ENCODE results near the gene MED27.

MED27 gene

DNA sequence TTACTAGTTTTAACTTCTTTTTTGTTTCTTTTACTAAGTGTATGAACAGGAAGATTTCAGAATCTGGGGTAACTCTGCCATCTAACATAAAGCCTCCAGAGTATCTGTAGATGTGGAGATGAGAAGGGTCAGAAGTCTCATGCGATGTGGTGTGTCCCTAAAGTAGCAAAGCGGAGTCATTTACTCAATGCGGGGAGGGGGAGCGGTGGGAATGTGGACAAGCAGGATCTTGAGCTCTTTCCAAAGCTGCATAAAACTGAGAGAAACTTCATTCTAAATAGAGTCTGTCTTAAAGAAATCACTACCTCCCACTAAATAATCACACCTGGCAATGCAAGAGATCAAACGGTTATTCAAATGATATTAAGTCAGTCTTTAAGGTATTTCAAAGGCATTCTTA is 92.4 kb downstream of the MED27 start:
- no peak overlapping the region for H3K4me3 ChIP-seq (ENCODE audit: low read depth in 1 of 2, low read length in 2 of 2)
- H4K20me1 ChIP-seq (ENCODE audit: insufficient read depth, low read length), result peaks cover 17% of the 10 kb centered on the region; the same call in 1 of the 2 replicates
- no peaks in the 10 kb centered on the region for H3K4me1 ChIP-seq (ENCODE audit: insufficient read depth, low read length)
- H3K27ac ChIP-seq (ENCODE audit: low read length), result no peak overlapping the region
- no peaks in the 10 kb centered on the region for H3K27me3 ChIP-seq (ENCODE audit: insufficient read depth, low read length, poor library complexity)
- no peak for TF ChIP-seq EZH2 (IDR thresholded peaks at IDR 0.05; ENCODE audit: borderline replicate concordance, low read depth, low read length, severe bottlenecking)
- TF ChIP-seq, protein P1, sequence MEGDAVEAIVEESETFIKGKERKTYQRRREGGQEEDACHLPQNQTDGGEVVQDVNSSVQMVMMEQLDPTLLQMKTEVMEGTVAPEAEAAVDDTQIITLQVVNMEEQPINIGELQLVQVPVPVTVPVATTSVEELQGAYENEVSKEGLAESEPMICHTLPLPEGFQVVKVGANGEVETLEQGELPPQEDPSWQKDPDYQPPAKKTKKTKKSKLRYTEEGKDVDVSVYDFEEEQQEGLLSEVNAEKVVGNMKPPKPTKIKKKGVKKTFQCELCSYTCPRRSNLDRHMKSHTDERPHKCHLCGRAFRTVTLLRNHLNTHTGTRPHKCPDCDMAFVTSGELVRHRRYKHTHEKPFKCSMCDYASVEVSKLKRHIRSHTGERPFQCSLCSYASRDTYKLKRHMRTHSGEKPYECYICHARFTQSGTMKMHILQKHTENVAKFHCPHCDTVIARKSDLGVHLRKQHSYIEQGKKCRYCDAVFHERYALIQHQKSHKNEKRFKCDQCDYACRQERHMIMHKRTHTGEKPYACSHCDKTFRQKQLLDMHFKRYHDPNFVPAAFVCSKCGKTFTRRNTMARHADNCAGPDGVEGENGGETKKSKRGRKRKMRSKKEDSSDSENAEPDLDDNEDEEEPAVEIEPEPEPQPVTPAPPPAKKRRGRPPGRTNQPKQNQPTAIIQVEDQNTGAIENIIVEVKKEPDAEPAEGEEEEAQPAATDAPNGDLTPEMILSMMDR (IDR thresholded peaks at IDR 0.05; ENCODE audit: borderline replicate concordance, extremely low read depth, low read length, poor library complexity, severe bottlenecking), result no peak
- H3K9ac ChIP-seq (ENCODE audit: low read depth, low read length), result no peak overlapping the region
- H3K4me2 ChIP-seq (ENCODE audit: insufficient read depth, low read length), result no peak overlapping the region
- H3K79me2 ChIP-seq (ENCODE audit: insufficient read depth, low read length), result no peaks in the 10 kb centered on the region; the same call in 1 of the 2 replicates
- no peak overlapping the region for H2AFZ ChIP-seq (ENCODE audit: low read depth, low read length)
- DNase-seq (no peak), ATAC-seq (ENCODE audit: insufficient read depth, low read depth) (no peak)
- no peaks in the 10 kb centered on the region for H3K36me3 ChIP-seq (ENCODE audit: insufficient read depth, low read length)
- no peaks in the 10 kb centered on the region for H3K9me3 ChIP-seq (ENCODE audit: insufficient read depth, low read length, severe bottlenecking)

DNA sequence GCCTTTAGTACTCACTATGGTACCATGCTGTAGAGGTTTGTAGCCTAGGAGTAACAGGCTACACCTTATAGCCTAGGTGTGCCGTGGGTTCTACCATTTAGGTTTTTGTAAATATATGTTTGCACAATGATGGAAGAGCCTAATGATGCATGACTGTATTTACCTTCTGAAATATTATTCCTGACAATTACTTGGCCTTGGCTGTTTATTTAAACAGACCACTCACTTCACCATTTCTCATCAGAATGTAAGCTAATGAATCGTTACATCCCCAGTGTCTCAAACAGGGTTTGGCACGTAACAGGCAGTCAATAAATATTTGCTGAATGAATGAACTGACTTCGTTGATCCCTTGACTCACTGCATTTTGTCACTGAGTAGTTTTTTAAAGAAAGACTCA is 93.1 kb downstream of the MED27 start:
- TF ChIP-seq, protein P1 (IDR thresholded peaks at IDR 0.05; ENCODE audit: borderline replicate concordance, extremely low read depth, low read length, poor library complexity, severe bottlenecking), result no peak
- no peak for TF ChIP-seq EZH2 (IDR thresholded peaks at IDR 0.05; ENCODE audit: borderline replicate concordance, low read depth, low read length, severe bottlenecking)
- Histone ChIP-seq H4K20me1 (ENCODE audit: insufficient read depth, low read length) (peaks cover 17% of the 10 kb centered on the region; the same call in 1 of the 2 replicates), H3K79me2 (ENCODE audit: insufficient read depth, low read length) (no peaks in the 10 kb centered on the region; the same call in 1 of the 2 replicates), H3K9ac (ENCODE audit: low read depth, low read length) (no peak overlapping the region), H3K4me1 (ENCODE audit: insufficient read depth, low read length) (no peaks in the 10 kb centered on the region), H3K27ac (ENCODE audit: low read length) (no peak overlapping the region), H3K4me2 (ENCODE audit: insufficient read depth, low read length) (no peak overlapping the region), H3K27me3 (ENCODE audit: insufficient read depth, low read length, poor library complexity) (no peaks in the 10 kb centered on the region), H2AFZ (ENCODE audit: low read depth, low read length) (no peak overlapping the region), H3K4me3 (ENCODE audit: low read depth in 1 of 2, low read length in 2 of 2) (no peak overlapping the region), H3K36me3 (ENCODE audit: insufficient read depth, low read length) (no peaks in the 10 kb centered on the region), H3K9me3 (ENCODE audit: insufficient read depth, low read length, severe bottlenecking) (no peaks in the 10 kb centered on the region)
- no peak for DNase-seq
- ATAC-seq (ENCODE audit: insufficient read depth, low read depth), result no peak

DNA sequence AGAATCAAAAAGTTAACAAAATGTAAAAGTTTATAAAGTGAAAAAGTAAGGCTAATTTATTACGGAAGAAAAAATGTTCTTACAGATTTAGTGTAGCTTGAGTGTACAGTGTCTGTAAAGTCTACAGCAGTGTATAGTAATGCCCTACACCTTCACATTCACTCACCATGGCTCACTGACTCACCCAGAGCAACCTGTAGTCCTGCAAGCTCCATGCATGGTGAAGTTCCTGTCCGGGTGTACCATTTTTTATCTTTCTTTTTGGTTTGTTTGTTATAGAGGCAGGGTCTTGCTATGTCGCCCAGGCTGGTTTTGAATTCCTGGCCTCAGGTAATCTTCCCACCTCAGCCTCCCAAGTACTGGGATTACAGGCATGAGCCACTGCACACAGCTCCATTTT is 93.6 kb downstream of the MED27 start:
- no peaks in the 10 kb centered on the region for H3K4me1 ChIP-seq (ENCODE audit: insufficient read depth, low read length)
- H3K79me2 ChIP-seq (ENCODE audit: insufficient read depth, low read length), result no peaks in the 10 kb centered on the region; the same call in 1 of the 2 replicates
- no peaks in the 10 kb centered on the region for H3K9me3 ChIP-seq (ENCODE audit: insufficient read depth, low read length, severe bottlenecking)
- ATAC-seq (ENCODE audit: insufficient read depth, low read depth) (no peak), DNase-seq (no peak)
- no peaks in the 10 kb centered on the region for H3K36me3 ChIP-seq (ENCODE audit: insufficient read depth, low read length)
- no peak overlapping the region for H3K4me3 ChIP-seq (ENCODE audit: low read depth in 1 of 2, low read length in 2 of 2)
- H3K27ac ChIP-seq (ENCODE audit: low read length), result no peak overlapping the region
- H3K4me2 ChIP-seq (ENCODE audit: insufficient read depth, low read length), result no peak overlapping the region
- peaks cover 17% of the 10 kb centered on the region; the same call in 1 of the 2 replicates for H4K20me1 ChIP-seq (ENCODE audit: insufficient read depth, low read length)
- no peaks in the 10 kb centered on the region for H3K27me3 ChIP-seq (ENCODE audit: insufficient read depth, low read length, poor library complexity)
- no peak for TF ChIP-seq EZH2 (IDR thresholded peaks at IDR 0.05; ENCODE audit: borderline replicate concordance, low read depth, low read length, severe bottlenecking)
- TF ChIP-seq, protein P1 (IDR thresholded peaks at IDR 0.05; ENCODE audit: borderline replicate concordance, extremely low read depth, low read length, poor library complexity, severe bottlenecking), result no peak
- no peak overlapping the region for H2AFZ ChIP-seq (ENCODE audit: low read depth, low read length)
- no peak overlapping the region for H3K9ac ChIP-seq (ENCODE audit: low read depth, low read length)

DNA sequence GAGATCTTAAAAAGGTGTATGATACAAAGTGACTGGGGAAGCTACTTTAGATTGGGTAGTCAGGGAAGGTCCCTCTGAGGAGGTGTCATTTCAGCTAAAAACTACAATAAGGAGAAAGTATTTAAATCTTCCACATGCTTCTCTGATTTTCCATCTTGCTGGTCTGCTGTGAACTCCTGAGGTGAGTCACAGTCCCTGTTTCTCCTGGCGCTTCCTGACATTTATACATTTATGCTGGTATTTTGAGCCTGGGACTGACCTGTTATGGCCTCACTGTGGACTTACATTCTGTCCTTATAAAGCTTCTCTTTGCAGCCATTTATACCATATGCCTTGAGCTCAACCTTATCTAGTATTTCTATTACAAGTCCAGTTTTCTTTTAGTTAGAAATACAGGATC is 95.1 kb downstream of the MED27 start:
- no peak overlapping the region for H3K27ac ChIP-seq (ENCODE audit: low read length)
- DNase-seq (no peak), ATAC-seq (ENCODE audit: insufficient read depth, low read depth) (no peak)
- TF ChIP-seq, protein P1 (IDR thresholded peaks at IDR 0.05; ENCODE audit: borderline replicate concordance, extremely low read depth, low read length, poor library complexity, severe bottlenecking), result no peak
- no peak for TF ChIP-seq EZH2 (IDR thresholded peaks at IDR 0.05; ENCODE audit: borderline replicate concordance, low read depth, low read length, severe bottlenecking)
- no peak overlapping the region for H3K4me3 ChIP-seq (ENCODE audit: low read depth in 1 of 2, low read length in 2 of 2)
- H3K27me3 ChIP-seq (ENCODE audit: insufficient read depth, low read length, poor library complexity), result no peaks in the 10 kb centered on the region
- no peak overlapping the region for H3K4me2 ChIP-seq (ENCODE audit: insufficient read depth, low read length)
- no peaks in the 10 kb centered on the region for H3K36me3 ChIP-seq (ENCODE audit: insufficient read depth, low read length)
- H3K9me3 ChIP-seq (ENCODE audit: insufficient read depth, low read length, severe bottlenecking), result no peaks in the 10 kb centered on the region
- peaks cover 5% of the 10 kb centered on the region; the same call in 1 of the 2 replicates for H4K20me1 ChIP-seq (ENCODE audit: insufficient read depth, low read length)
- H3K4me1 ChIP-seq (ENCODE audit: insufficient read depth, low read length), result no peaks in the 10 kb centered on the region
- H2AFZ ChIP-seq (ENCODE audit: low read depth, low read length), result no peak overlapping the region
- H3K9ac ChIP-seq (ENCODE audit: low read depth, low read length), result no peak overlapping the region
- H3K79me2 ChIP-seq (ENCODE audit: insufficient read depth, low read length), result no peaks in the 10 kb centered on the region

Data from DND-41 (cell line).